HG03159 (cell line): ENCODE data around the gene HSPB6.
"Not testable (repeated sequence)": the region's sequence is repeated elsewhere in the genome, so short reads cannot be mapped to it uniquely, and the experiment has no call there.

Experiments
- ATAC-seq: cut with Tn5 transposase; IDR thresholded peaks from one replicate; pipeline ENCODE4 v1.9.1; 2021; ENCODE audit warnings: mild to moderate bottlenecking, moderate library complexity; ENCODE audit not compliant: unreplicated experiment

The HSPB6 gene

GRCh38 chr19:35732540-35733179 lies 24.2 kb downstream of the HSPB6 start:
- ATAC-seq = no peak

GRCh38 chr19:35731779-35732405 lies 24.9 kb downstream of the HSPB6 start:
- ATAC-seq = no peak

GRCh38 chr19:35731353-35731752 lies 25.5 kb downstream of the HSPB6 start:
- no peak for ATAC-seq

- no peak for ATAC-seq
Measured at GRCh38 chr19:35730326-35730725, 26.5 kb downstream of the HSPB6 start.

GRCh38 chr19:35729763-35730162 lies 27.1 kb downstream of the HSPB6 start:
- no peak for ATAC-seq

GRCh38 chr19:35729021-35729420 lies 27.8 kb downstream of the HSPB6 start:
- ATAC-seq = no peak

GRCh38 chr19:35727956-35728706 lies 28.7 kb downstream of the HSPB6 start:
- ATAC-seq = no peak

- no peak for ATAC-seq
Measured at GRCh38 chr19:35727053-35727955, 29.5 kb downstream of the HSPB6 start.

- ATAC-seq = no peak
Measured at GRCh38 chr19:35725216-35725861, 31.5 kb downstream of the HSPB6 start.

GRCh38 chr19:35724560-35724959 lies 32.3 kb downstream of the HSPB6 start:
- ATAC-seq = no peak

- not testable (repeated sequence) for ATAC-seq
Measured at GRCh38 chr19:35724132-35724531, 32.7 kb downstream of the HSPB6 start.

- ATAC-seq = no peak
Measured at GRCh38 chr19:35723671-35724070, 33.2 kb downstream of the HSPB6 start.

- ATAC-seq = no peak
Measured at GRCh38 chr19:35722897-35723296, 33.9 kb downstream of the HSPB6 start.

GRCh38 chr19:35722461-35722860 lies 34.4 kb downstream of the HSPB6 start:
- no peak for ATAC-seq

GRCh38 chr19:35721374-35721773 lies 35.5 kb downstream of the HSPB6 start:
- no peak for ATAC-seq

GRCh38 chr19:35720648-35721047 lies 36.2 kb downstream of the HSPB6 start:
- ATAC-seq = no peak

- ATAC-seq = no peak
Measured at GRCh38 chr19:35720163-35720524, 36.7 kb downstream of the HSPB6 start.

- no peak for ATAC-seq
Measured at GRCh38 chr19:35719402-35720162, 37.2 kb downstream of the HSPB6 start.

- peak; percentile 4 for ATAC-seq
Measured at GRCh38 chr19:35718345-35719041, 38.3 kb downstream of the HSPB6 start.
